BJ (cell line): Measurements from ENCODE around the gene FGF14. TPM values are rescaled to one million over a fixed set of nuclear protein-coding genes. Genes with fewer than 3 reads are reported as not detected.
A peak's percentile ranks its signal among the peaks of the same experiment; 100 is the strongest.

ENCODE experiments used
- CTCF ChIA-PET: fragments of 350-600 bp; formaldehyde crosslinking; extraction: SDS; loops from one replicate; lab custom pipeline; 2021; ENCODE audit warnings: antibody characterized with exemption, inconsistent platforms; lab: Yijun Ruan, JAX
- POLR2A ChIA-PET: fragments of 300-600 bp; sonication (Branson Sonifier 250); formaldehyde crosslinking; extraction: SDS; loops from one replicate; lab custom pipeline; 2021; ENCODE audit warnings: antibody characterized with exemption; lab: Charles Lee
- DNase-seq: peaks from one replicate; pipeline ENCODE4 v3.0.0-alpha.2; 2011; ENCODE audit warnings: low read depth
- H3K27me3 ChIP-seq: 2 replicates; pipeline ENCODE4 v1.6.0; 2011; ENCODE audit warnings: low read length; ENCODE audit not compliant: control insufficient read depth, insufficient read depth
- H3K36me3 ChIP-seq: 2 replicates; pipeline ENCODE4 v1.5.1; 2011; ENCODE audit warnings: low read length; ENCODE audit not compliant: control insufficient read depth, insufficient read depth
- H3K4me3 ChIP-seq: 2 replicates; pipeline ENCODE4 v1.5.1; 2011; ENCODE audit warnings: low read depth, mild to moderate bottlenecking, control low read depth, low read length
- polyA plus RNA-seq: library from polyadenylated mRNA; depleted of rRNA; stranded (reverse); fragments of >200 nt; gene quantifications from 2 replicates; pipeline ENCODE4 v1.2.3, GENCODE V29; 2011
- TF ChIP-seq, protein P1 (sequence below): IDR thresholded peaks from 2 replicates; pipeline ENCODE4 v1.5.1; 2011; ENCODE audit warnings: low read depth, mild to moderate bottlenecking, control low read depth, inconsistent platforms, low read length, moderate library complexity; ENCODE audit not compliant: insufficient read depth

The FGF14 gene
- polyA plus RNA-seq, 1 experiment: 0.01 TPM

GRCh38 chr13:101755228-101755887 lies 646.5 kb downstream of the FGF14 start:
- TF ChIP-seq, protein P1, sequence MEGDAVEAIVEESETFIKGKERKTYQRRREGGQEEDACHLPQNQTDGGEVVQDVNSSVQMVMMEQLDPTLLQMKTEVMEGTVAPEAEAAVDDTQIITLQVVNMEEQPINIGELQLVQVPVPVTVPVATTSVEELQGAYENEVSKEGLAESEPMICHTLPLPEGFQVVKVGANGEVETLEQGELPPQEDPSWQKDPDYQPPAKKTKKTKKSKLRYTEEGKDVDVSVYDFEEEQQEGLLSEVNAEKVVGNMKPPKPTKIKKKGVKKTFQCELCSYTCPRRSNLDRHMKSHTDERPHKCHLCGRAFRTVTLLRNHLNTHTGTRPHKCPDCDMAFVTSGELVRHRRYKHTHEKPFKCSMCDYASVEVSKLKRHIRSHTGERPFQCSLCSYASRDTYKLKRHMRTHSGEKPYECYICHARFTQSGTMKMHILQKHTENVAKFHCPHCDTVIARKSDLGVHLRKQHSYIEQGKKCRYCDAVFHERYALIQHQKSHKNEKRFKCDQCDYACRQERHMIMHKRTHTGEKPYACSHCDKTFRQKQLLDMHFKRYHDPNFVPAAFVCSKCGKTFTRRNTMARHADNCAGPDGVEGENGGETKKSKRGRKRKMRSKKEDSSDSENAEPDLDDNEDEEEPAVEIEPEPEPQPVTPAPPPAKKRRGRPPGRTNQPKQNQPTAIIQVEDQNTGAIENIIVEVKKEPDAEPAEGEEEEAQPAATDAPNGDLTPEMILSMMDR: no peak
- Histone ChIP-seq H3K4me3 (no peak overlapping the region), H3K36me3 (no peaks in the 10 kb centered on the region), H3K27me3 (peaks cover 2% of the 10 kb centered on the region; the same call in 1 of the 2 replicates)
- CTCF ChIA-PET: interaction anchor here (0.9 to 3.6 kb wide), 2 partner anchors 244 to 610 kb away, joined by 3 to 28 read pairs; no protein-coding TSS in a partner anchor
- no peak for DNase-seq
- POLR2A ChIA-PET: no interaction called here

GRCh38 chr13:101752432-101752831 lies 649.4 kb downstream of the FGF14 start:
- ChIA-PET POLR2A (no interaction called here), CTCF (no interaction called here)
- TF ChIP-seq, protein P1: no peak
- no peaks in the 10 kb centered on the region for H3K27me3 ChIP-seq
- no peak overlapping the region for H3K4me3 ChIP-seq
- no peak for DNase-seq
- no peaks in the 10 kb centered on the region for H3K36me3 ChIP-seq

- DNase-seq: peak; percentile 11
- Histone ChIP-seq H3K27me3 (no peaks in the 10 kb centered on the region), H3K36me3 (no peaks in the 10 kb centered on the region), H3K4me3 (no peak overlapping the region)
- CTCF ChIA-PET: no interaction called here
- TF ChIP-seq, protein P1: no peak
- POLR2A ChIA-PET: no interaction called here
Observed at GRCh38 chr13:101751488-101751887, 650.4 kb downstream of the FGF14 start.

GRCh38 chr13:101749584-101749983 lies 652.3 kb downstream of the FGF14 start:
- Histone ChIP-seq H3K4me3 (no peak overlapping the region), H3K27me3 (no peaks in the 10 kb centered on the region), H3K36me3 (no peaks in the 10 kb centered on the region)
- TF ChIP-seq, protein P1: no peak
- DNase-seq: no peak
- ChIA-PET POLR2A (no interaction called here), CTCF (no interaction called here)

DNA sequence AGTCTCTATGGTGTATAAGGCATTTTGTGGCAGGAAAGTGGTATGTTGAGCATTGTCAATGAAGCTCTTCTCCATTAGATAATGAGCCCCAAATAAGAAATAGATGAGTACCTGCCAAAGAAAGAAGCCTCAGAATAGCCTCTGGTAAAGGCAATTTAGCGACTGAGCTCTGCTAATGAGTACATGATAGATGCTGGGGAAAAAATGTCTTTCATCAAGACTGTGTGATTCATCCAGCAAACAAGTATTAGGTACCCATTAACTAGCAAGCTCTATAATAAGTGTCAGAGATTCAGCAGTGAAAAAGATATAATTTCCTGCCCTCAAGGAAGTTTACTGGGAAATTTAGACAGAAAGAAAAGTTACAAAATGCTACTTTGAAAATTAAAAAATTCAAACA lies 654.8 kb downstream of the FGF14 start:
- no peak for DNase-seq
- POLR2A ChIA-PET: no interaction called here
- no peak overlapping the region for H3K4me3 ChIP-seq
- TF ChIP-seq, protein P1: no peak
- no peaks in the 10 kb centered on the region for H3K27me3 ChIP-seq
- no peaks in the 10 kb centered on the region for H3K36me3 ChIP-seq
- CTCF ChIA-PET: no interaction called here
